Right lobe of liver (tissue), 4 donors: ENCODE data around the gene ITPR2.

Experiments used
- CTCF ChIP-seq, 4 donors: fragments of 200-600 bp in 3 of 4; fragments of 450-650 bp in 1 of 4; IDR thresholded peaks; one replicate each; pipeline versions ENCODE4 v1.5.1 to v1.8.0; 2016 to 2022; ENCODE audit warnings: antibody characterized with exemption in 4 of 4, mild to moderate bottlenecking in 2 of 4
- POLR2A ChIP-seq: fragments of 450-650 bp; IDR thresholded peaks from one replicate; pipeline ENCODE4 v1.6.1; 2017; ENCODE audit warnings: antibody characterized with exemption, mild to moderate bottlenecking
- donor health status: DM: no; HTN: no; CAD: no.
- donor health status: DM: no; HTN: no; CAD: no.
- donor health status: DM: no; HTN: yes; CAD: no.

DNA sequence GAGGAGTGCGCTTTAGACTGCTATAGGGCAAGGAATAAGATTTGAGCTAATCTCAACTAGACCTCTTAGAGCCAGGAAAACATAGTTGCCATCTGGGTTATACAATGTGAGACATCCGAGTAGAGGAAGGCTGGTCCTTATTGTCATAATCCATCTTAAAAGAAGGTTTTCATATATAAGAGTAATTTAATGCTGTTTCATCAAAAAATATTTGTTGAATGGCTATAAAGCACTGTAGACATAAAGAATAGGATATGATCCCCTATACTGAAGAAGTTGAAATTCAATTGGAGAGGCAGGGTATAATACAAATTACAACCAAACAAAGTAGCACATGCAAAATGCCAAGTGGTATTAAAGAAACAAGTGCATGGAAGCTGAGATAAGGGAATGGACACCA, 343.1 kb downstream of the ITPR2 start:
- TF ChIP-seq CTCF (IDR thresholded peaks at IDR 0.05) (no peak), POLR2A (no peak)
